Lung (tissue), 12 donors: ENCODE data around the gene ASCL2. TPM values are rescaled to one million over a fixed set of nuclear protein-coding genes. Genes with fewer than 3 reads are reported as not detected.

Experiments used
- ATAC-seq: fragments of 200-7000 bp; cut with Tn5 transposase; one replicate; pipeline ENCODE4 v1.9.1; 2020; ENCODE audit warnings: moderate number of reproducible peaks; ENCODE audit not compliant: insufficient read depth, low FRiP score
- DNase-seq, 3 donors: peaks; one replicate each; pipeline ENCODE4 v3.0.0-alpha.2; 2013 to 2017
- H3K27ac ChIP-seq, 2 donors: one replicate each; pipeline ENCODE4 v1.5.1; 2013; ENCODE audit warnings: mild to moderate bottlenecking in 2 of 2, moderate library complexity in 2 of 2, control low read depth in 1 of 2, inconsistent platforms in 1 of 2, low read depth in 1 of 2, low read length in 1 of 2
- H3K27me3 ChIP-seq, 3 donors: one replicate each; pipeline ENCODE4 v1.5.1; 2013; ENCODE audit warnings: low read length in 2 of 3; ENCODE audit not compliant: control insufficient read depth in 3 of 3, insufficient read depth in 3 of 3
- H3K36me3 ChIP-seq, 4 donors: one replicate each; pipeline ENCODE4 v1.5.1; 2013; ENCODE audit warnings: low read length in 4 of 4, mild to moderate bottlenecking in 1 of 4, moderate library complexity in 1 of 4; ENCODE audit not compliant: control insufficient read depth in 4 of 4, insufficient read depth in 4 of 4
- H3K4me1 ChIP-seq, 5 donors: one replicate each; pipeline ENCODE4 v1.5.1; 2013; ENCODE audit warnings: low read length in 5 of 5, mild to moderate bottlenecking in 2 of 5, moderate library complexity in 1 of 5; ENCODE audit not compliant: control insufficient read depth in 5 of 5, insufficient read depth in 5 of 5
- H3K4me3 ChIP-seq: one replicate; pipeline ENCODE4 v1.5.1; 2013; ENCODE audit warnings: mild to moderate bottlenecking, control low read depth, moderate library complexity
- H3K9ac ChIP-seq, 2 donors: one replicate each; pipeline ENCODE4 v1.5.1; 2013; ENCODE audit warnings: low read length in 2 of 2, control low read depth in 1 of 2; ENCODE audit not compliant: insufficient read depth in 1 of 2
- H3K9me3 ChIP-seq, 4 donors: one replicate each; pipeline ENCODE4 v1.5.1; 2013; ENCODE audit warnings: low read length in 3 of 4, mild to moderate bottlenecking in 1 of 4, moderate library complexity in 1 of 4; ENCODE audit not compliant: control insufficient read depth in 4 of 4, insufficient read depth in 3 of 4
- WGBS, 2 donors: extraction: QIAGEN DNeasy Blood & Tissue Kit; methylation state at CpG; one replicate each; pipeline ENCODE4 v1.1.7; 2013; 5-methylcytosine and 5-hydroxymethylcytosine counted together
- polyA plus RNA-seq, 2 donors: library from polyadenylated mRNA; stranded (reverse); fragments of 200-250 nt; gene quantifications; one replicate each; pipeline ENCODE4 v1.2.1, GENCODE V29; 2013
- total RNA-seq, 2 donors: library from RNA; depleted of rRNA in 1 of 2; stranded (reverse); fragments of >200 nt in 1 of 2; gene quantifications; one replicate each; pipeline ENCODE4 v1.2.1, GENCODE V29; 2014 to 2021
- TF ChIP-seq, protein P1 (sequence below): IDR thresholded peaks from 2 replicates; pipeline ENCODE4 v1.5.1; 2012; ENCODE audit warnings: mild to moderate bottlenecking; ENCODE audit errors: control extremely low read depth, extremely low read depth
- donor health status: control.
- donor health status: control.
- donor health status: Bipolar disorder and iron deficiency.
- donor health status: healthy.
- donor health status: DM: yes; HTN: yes; CAD: no.

ASCL2 gene
- total and polyA plus RNA-seq, 4 donors: 0.94 to 2.4 (median 2.2) TPM; not detected in 1

DNA sequence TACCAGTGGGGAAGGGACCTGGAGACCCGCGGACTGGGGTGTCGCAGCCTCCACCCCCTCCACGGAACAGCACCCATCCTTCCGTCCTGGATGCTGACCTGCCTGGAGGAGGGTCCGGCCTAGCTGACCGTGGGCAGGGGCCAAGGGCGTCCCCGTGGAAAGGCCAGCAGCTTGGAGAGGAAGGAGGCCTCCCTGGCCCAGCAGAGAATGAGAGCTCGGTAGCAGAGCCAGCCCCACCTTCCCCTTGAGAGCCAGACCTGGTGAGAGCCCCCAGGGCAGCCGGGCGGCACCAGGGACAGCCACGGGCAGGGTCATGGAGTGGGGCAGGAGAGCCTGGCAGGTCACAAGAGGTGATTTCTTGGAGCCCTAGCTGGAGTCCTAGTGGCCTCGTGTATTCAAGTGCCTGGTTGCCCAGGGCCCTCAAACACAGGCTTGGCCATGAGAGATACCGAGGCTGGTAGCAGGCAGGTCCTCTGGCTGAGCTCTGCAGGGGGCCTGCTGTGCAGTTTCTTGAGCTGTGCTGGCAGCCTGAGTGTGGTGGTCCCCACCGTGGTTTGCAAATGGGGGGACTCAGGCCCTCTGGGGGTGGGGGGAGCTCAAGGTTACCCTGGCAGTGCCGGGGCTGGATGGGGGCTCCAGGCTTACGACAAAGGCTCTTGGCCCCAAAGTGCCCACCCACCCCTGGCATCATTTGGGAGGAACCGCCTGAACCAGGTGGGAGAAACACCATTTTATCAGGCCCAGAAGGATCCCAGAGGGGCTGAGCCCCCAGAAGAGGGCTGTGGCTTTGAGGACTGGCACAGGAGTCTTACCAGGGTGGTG is 39.1 kb upstream of the ASCL2 start:
- DNase-seq (no peak), ATAC-seq (no peak)
- no peaks in the 10 kb centered on the region for H3K9me3 ChIP-seq
- H3K9ac ChIP-seq: no peak overlapping the region
- H3K27ac ChIP-seq: no peak overlapping the region
- no peaks in the 10 kb centered on the region for H3K27me3 ChIP-seq
- H3K4me1 ChIP-seq: peaks cover 15 to 52% (median 28%) of the 10 kb centered on the region in 5 donors
- 80 to 86% methylated on average over 18 to 19 of the region's 19 CpGs for WGBS, 2 donors
- H3K36me3 ChIP-seq: no peaks in the 10 kb centered on the region
- no peak overlapping the region for H3K4me3 ChIP-seq
- TF ChIP-seq, protein P1, sequence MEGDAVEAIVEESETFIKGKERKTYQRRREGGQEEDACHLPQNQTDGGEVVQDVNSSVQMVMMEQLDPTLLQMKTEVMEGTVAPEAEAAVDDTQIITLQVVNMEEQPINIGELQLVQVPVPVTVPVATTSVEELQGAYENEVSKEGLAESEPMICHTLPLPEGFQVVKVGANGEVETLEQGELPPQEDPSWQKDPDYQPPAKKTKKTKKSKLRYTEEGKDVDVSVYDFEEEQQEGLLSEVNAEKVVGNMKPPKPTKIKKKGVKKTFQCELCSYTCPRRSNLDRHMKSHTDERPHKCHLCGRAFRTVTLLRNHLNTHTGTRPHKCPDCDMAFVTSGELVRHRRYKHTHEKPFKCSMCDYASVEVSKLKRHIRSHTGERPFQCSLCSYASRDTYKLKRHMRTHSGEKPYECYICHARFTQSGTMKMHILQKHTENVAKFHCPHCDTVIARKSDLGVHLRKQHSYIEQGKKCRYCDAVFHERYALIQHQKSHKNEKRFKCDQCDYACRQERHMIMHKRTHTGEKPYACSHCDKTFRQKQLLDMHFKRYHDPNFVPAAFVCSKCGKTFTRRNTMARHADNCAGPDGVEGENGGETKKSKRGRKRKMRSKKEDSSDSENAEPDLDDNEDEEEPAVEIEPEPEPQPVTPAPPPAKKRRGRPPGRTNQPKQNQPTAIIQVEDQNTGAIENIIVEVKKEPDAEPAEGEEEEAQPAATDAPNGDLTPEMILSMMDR: no peak

DNA sequence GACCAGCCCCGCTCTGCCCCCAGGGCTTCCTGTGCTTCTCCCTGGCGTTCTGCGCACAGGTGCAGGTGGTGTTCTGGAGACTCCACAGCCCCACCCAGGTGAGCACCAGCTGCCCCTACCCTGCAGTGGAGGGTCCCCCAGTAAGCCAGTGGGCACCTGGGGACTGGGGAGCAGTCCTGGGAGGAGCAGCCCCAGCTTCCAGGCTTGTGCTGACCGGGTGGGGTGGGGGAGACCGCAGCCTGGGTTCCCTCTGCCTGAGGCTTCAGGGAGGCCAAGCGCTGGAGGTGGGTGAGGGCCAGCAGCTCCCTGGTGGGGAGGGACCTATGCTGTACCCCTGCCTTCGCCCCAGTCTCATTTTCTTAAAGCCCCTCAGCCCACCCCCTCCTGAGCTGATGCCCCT is 38.3 kb upstream of the ASCL2 start:
- no peaks in the 10 kb centered on the region for H3K36me3 ChIP-seq
- peaks cover 11 to 52% (median 24%) of the 10 kb centered on the region in 5 donors for H3K4me1 ChIP-seq
- 90 to 95% methylated on average over 7 of the region's 7 CpGs for WGBS, 2 donors
- TF ChIP-seq, protein P1: no peak
- H3K9ac ChIP-seq: no peak overlapping the region
- ATAC-seq (no peak), DNase-seq (no peak)
- no peaks in the 10 kb centered on the region for H3K9me3 ChIP-seq
- no peaks in the 10 kb centered on the region for H3K27me3 ChIP-seq
- no peak overlapping the region for H3K4me3 ChIP-seq
- no peak overlapping the region for H3K27ac ChIP-seq

DNA sequence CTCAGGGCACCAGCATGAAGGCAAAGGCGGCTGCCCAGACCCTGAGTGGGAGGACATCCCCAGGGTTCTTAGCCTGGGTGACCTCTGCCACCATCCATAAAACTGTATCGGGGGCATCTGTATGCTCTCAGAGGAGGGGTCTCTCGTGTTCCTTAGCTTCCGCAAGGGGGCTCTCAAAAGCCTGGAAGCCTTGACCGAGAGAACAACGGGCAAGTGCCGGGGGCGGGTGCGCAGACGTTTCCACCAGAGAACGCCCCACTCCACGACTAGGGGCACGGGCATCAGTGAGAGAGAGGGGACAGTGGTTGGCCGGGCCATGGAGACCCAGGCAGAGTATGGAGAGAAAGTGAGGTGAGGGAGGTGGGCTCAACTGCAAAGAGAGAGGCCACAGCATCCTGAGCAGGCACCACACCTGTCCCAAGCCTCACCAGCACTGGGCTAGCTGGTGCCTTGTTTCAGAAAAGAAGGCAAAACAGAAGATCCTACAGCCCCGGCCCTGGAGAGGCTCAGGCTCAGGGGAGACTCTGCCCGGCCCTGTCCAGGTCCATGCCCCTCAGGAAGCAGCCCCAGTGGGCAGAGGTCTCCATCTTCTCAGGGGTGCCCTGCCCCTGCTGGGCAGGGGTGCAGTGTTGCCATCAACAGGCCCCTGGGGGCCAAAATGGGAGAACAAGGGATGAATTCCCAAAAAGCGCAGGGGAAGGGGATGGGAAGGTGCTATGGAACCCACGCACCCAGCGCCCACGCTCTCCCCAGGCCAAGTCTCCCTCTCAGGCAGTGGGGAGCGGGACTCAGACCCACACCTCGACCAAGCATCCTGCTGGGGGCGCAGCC is 37.3 kb upstream of the ASCL2 start:
- TF ChIP-seq, protein P1: no peak
- Histone ChIP-seq H3K4me1 (peaks cover 11 to 61% (median 33%) of the 10 kb centered on the region in 5 donors), H3K9me3 (no peaks in the 10 kb centered on the region), H3K27me3 (no peaks in the 10 kb centered on the region), H3K4me3 (no peak overlapping the region), H3K36me3 (no peaks in the 10 kb centered on the region), H3K27ac (peak overlapping the region in 1 of 2 donors; percentile 69), H3K9ac (no peak overlapping the region)
- WGBS, 2 donors: 92 to 94% methylated on average over 23 of the region's 23 CpGs
- ATAC-seq (no peak), DNase-seq (no peak)
